Stimulated activated CD4-positive, alpha-beta T cell treated with anti-CD3 and anti-CD28 coated beads, Interleukin-12 subunit alpha, Interleukin-12 subunit beta, amount 100 ng/mL, for 48 hours (primary cell): Measurements from ENCODE around the gene RUFY4.
"Not testable (repeated sequence)": the region's sequence is repeated elsewhere in the genome, so short reads cannot be mapped to it uniquely, and the experiment has no call there.

ENCODE experiments used
- DNase-seq, 3 donors: peaks; one replicate each; pipeline ENCODE4 v3.0.0-alpha.2; 2020; ENCODE audit warnings: low read depth in 2 of 3, low spot score in 1 of 3

RUFY4 gene

DNA sequence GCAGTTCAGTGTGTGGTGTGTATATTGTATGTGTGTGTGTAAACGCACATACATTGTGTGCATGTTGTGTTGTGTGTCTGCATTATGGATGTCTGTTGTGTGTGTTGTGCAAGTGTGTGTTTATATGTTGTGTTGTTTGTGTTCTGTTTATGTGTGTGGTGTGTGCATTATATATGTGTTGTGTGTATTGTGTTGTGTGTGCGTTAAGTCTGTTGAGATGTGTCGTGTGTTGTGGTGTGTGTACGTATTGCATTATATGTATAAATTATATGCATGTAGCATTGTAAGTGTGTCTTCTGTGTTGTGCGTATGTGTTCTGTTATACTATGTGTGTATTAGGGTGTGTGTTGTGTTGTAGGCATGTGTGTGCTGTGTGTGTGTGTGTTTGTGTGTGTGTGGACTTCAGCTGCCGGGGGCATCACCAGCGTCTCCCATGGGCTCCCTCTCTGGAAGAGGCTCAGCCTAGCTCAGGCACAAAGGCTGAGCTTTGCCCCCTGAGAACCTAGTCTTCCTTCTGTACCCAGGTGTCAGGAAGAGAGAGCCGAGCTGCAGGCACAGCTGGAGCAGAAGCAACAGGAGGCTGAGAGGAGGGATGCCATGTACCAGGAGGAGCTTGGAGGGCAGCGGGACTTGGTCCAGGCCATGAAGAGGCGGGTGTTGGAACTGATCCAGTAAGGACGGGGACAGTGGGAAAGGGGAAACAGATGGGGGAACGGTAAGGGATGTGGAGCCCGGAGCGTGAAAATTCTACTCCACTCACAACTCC is 13.7 kb downstream of the RUFY4 start:
- no peak for DNase-seq

DNA sequence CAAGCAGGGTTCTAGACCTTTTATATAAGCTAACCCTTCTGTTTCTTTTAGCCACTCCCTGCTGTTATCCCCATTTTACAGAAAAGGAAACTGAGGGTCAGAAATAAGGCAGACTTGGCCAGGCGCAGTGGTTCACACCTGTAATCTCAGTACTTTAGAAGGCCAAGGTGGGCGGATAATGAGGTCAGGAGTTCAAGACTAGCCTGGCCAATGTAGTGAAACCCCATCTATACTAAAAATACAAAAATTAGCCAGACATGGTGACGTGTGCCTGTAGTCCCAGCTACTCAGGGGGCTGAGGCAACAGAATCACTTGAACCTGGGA is 14.3 kb downstream of the RUFY4 start:
- DNase-seq: no peak

DNA sequence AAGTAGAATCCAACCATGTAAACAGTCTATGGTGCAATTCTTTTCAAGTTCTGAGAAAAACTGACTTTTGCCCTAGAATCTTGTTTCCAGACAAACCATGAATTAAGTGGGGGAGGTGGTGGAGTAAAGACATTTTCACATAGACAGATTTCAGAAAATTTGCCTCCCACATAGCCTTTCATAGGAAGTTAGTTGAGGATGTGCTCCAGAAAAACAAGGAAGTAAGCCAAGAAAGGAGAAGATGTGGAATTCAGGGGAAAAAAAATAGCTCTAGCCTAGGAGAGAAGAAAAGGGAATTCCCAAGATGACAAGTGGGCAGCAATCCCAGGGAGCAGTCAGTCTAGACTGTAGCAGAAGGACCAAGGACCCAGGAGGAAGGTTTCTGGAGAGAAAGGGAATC is 17.4 kb downstream of the RUFY4 start:
- no peak for DNase-seq

DNA sequence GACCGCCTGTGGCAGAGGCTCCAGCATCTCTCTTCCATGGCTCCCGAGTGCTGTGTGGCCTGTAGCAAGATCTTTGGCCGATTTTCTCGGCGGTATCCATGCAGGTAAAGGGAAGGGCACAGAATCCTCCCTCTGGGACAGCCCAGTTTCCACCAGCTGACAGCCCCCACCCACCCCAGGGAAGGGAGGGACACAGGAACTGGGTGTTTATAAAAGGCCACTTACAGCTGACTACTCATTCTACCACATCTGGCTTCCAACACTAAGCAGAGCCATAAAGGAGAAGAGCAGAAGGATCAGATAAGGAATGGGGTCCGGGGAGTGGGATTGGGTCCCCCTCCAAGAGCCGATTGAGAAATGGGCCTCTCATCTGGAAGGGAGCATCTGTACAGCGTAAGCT is 20.2 kb downstream of the RUFY4 start:
- no peak for DNase-seq

GRCh38 chr2:218091746-218092145 is 22.7 kb downstream of the RUFY4 start:
- DNase-seq: no peak

DNA sequence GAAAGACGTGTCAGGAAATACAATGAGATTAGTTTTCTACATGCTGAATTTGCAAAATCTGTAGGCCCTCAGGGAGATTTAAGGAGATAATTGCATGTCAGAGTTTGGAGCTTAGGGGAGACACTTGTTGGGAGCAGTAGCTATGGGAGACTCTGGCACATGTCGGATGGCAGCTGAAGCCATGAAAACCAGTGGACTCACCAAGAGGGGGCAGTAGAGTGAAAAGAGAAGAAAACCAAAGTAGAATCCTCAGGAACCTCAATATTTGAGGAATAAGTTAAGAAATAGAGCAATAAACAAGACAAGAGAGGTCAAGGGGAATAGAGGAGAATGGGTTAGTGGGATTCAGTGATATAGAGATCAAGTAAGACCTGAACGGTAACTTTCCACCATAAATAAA is 24.8 kb downstream of the RUFY4 start:
- no peak for DNase-seq

GRCh38 chr2:218095853-218096252 is 26.8 kb downstream of the RUFY4 start:
- DNase-seq: no peak

- no peak for DNase-seq
Measured at GRCh38 chr2:218097975-218098374, 28.9 kb downstream of the RUFY4 start.

GRCh38 chr2:218108834-218109233 is 39.8 kb downstream of the RUFY4 start:
- DNase-seq: not testable (repeated sequence)

DNA sequence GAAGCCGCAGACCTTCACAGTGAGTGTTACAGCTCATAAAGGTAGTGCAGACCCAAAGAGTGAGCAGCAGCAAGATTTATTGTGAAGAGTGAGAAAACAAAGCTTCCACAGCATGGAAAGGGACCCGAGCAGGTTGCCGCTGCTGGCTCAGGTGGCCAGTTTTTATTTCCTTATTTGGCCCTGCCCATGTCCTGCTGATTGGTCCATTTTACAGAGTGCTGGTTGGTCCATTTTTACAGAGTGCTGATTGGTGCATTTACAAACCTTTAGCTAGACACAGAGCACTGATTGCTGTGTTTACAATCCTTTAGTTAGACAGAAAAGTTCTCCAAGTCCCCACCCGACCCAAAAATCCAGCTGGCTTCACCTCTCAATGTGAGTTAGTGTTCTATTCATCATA is 52.7 kb downstream of the RUFY4 start:
- not testable (repeated sequence) for DNase-seq

GRCh38 chr2:218122286-218122685 is 53.2 kb downstream of the RUFY4 start:
- not testable (repeated sequence) for DNase-seq

- DNase-seq: no peak
Measured at GRCh38 chr2:218123986-218124385, 54.9 kb downstream of the RUFY4 start.

- DNase-seq: no peak
Measured at GRCh38 chr2:218125095-218125494, 56.0 kb downstream of the RUFY4 start.

DNA sequence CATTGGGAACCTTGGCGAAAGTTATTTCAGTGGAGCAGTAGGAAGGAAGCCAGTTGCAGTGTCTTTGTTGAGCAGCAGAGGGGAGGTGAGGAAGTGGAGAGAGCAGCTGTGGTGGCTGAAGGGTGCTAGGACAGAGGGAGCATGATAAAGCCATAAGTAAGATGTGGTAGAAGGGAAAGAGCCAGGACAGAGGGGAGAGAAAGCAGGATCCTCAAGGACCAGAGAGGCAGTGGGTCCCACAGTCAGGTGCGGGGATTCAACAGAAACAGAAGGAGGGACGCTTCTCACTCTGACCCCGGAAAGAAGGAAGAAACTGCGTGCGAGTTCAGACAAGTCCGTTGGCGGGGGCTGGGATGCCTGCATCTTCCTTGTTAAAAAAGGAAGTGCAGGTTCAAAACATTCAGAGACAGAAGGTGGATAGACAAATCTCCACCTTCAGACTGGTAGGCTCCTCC is 56.6 kb downstream of the RUFY4 start, which contains the start of gene CXCR2:
TSS of gene CXCR2 (plus strand) at position 403 of the 455 bp plus-strand sequence. CDS start 8,774 bp downstream, outside the sequence.
- DNase-seq: no peak

GRCh38 chr2:218127929-218128455 is 58.9 kb downstream of the RUFY4 start:
- DNase-seq: no peak

GRCh38 chr2:218128781-218129457 is 59.9 kb downstream of the RUFY4 start:
- DNase-seq: no peak

DNA sequence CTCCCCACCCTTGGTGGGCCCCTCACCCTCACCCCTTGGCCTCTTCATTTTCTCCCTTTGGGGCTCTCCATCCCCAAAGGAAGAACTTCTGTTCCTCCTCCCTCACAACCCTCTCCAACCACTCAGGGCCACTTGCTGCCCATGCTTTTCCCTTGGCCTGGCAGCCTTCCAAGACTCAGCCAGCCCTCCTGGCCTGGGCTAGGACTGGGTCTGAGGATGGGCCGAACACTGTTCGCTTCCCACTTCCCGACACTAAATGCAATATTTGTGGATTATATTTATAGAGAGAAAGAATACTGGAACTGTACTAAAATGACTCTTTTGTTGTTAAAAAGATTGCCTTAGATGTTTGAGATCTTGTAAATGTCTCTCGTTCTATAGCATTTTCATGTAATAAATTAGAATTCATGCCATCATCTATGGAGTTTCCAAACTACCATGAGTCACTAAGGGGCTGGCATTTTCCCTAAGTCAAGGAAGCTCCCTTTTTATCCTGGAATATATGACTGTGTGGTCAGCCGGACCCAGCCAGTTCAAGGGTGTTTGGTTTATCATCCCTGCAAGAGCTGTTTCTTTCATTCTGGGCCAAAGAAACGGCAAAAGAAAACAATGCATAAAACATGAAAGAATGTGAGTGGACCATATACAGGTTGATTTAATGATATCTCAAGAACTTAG is 60.5 kb downstream of the RUFY4 start:
- DNase-seq: no peak

GRCh38 chr2:218130377-218130776 is 61.3 kb downstream of the RUFY4 start:
- DNase-seq: no peak

- no peak for DNase-seq
Measured at GRCh38 chr2:218130822-218131221, 61.8 kb downstream of the RUFY4 start.

GRCh38 chr2:218137514-218137913 is 68.5 kb downstream of the RUFY4 start:
- no peak for DNase-seq

- no peak for DNase-seq
Measured at GRCh38 chr2:218138047-218138446, 69.0 kb downstream of the RUFY4 start.
